Measurements from ENCODE around the gene GTF3C2. TPM values are rescaled to one million over a fixed set of nuclear protein-coding genes. Genes with fewer than 3 reads are reported as not detected.
A peak's percentile ranks its signal among the peaks of the same experiment; 100 is the strongest.
"Not testable (repeated sequence)": the region's sequence is repeated elsewhere in the genome, so short reads cannot be mapped to it uniquely, and the experiment has no call there.

The GTF3C2 gene
- total and polyA plus RNA-seq, 10 donors, result 27.5 to 73.8 (median 61.2) TPM

DNA sequence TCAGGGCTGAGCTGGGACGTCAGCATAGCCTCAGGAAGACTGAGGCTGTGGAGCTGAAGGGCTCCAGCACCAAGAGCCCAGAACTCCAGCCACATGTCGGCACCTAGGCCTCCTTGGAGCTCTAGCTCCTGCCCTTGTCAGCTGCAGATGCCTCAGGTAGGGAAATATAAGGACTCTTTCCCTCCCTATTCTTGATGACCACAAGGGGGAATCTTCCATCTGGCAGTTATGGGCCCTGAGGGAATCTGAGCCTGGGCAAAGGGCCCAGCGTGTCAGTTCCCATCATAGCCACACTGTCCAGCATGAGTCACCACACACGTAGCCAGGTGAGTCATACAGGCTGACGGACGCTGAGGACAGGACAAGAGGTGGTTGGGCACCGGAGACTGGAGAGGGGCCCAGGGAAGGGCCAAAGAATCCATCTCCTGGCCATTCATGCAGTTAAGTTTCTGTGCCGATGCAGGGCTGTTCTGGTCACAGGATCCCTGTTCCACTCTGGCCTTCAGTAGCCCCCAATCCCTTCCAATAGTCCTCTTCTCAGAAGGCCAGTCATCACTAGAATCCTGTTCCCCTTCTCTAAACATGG is 35.5 kb downstream of the GTF3C2 start:
- Histone ChIP-seq H3K4me1 (peaks cover 9 to 30% (median 22%) of the 10 kb centered on the region in 6 donors), H3K9me3 (no peaks in the 10 kb centered on the region), H3K27ac (no peak overlapping the region), H3K27me3 (replicated peaks in 1 of 7) (no peaks in the 10 kb centered on the region), H3K36me3 (peaks cover 0 to 37% (median 3%) of the 10 kb centered on the region in 6 donors), H3K4me3 (no peak overlapping the region)
- intact Hi-C loops (cut with DNase I; ENCODE audit: low total_unique reads), result no loop called here
- TF ChIP-seq, protein P1, sequence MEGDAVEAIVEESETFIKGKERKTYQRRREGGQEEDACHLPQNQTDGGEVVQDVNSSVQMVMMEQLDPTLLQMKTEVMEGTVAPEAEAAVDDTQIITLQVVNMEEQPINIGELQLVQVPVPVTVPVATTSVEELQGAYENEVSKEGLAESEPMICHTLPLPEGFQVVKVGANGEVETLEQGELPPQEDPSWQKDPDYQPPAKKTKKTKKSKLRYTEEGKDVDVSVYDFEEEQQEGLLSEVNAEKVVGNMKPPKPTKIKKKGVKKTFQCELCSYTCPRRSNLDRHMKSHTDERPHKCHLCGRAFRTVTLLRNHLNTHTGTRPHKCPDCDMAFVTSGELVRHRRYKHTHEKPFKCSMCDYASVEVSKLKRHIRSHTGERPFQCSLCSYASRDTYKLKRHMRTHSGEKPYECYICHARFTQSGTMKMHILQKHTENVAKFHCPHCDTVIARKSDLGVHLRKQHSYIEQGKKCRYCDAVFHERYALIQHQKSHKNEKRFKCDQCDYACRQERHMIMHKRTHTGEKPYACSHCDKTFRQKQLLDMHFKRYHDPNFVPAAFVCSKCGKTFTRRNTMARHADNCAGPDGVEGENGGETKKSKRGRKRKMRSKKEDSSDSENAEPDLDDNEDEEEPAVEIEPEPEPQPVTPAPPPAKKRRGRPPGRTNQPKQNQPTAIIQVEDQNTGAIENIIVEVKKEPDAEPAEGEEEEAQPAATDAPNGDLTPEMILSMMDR (IDR thresholded peaks at IDR 0.05 in 8 of 11, conservative IDR thresholded peaks at IDR 0.05 in 3 of 11), result no peak
- TF ChIP-seq POLR2AphosphoS5 (IDR thresholded peaks at IDR 0.05), result no peak
- no peak for TF ChIP-seq POLR2A (IDR thresholded peaks at IDR 0.05)
- 68 to 85% (median 83%) methylated on average over 8 of the region's 8 CpGs for WGBS, 5 donors
- DNase-seq, result no peak

DNA sequence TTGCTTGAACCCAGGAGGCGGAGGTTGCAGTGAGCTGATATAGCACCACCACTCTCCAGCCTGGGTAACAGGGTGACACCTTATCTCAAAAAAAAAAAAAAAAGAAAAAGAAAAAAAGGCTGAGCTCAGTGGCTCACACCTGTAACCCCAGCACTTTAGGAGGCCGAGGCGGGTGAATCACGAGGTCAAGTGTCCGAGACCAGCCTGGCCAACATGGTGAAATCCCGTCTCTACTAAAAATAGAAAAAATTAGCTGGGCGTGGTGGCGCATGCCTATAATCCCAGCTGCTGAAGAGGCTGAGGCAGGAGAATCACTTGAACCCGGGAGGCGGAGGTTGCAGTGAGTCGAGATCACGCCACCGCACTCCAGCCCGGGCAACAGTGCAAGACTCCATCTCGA is 36.7 kb downstream of the GTF3C2 start:
- peaks cover 0 to 46% (median 0%) of the 10 kb centered on the region in 6 donors for H3K36me3 ChIP-seq
- H3K4me3 ChIP-seq; intact Hi-C loops (cut with DNase I; ENCODE audit: low total_unique reads); H3K27ac ChIP-seq; H3K9me3 ChIP-seq; H3K27me3 ChIP-seq (replicated peaks in 1 of 7): not testable (repeated sequence)
- peaks cover 9 to 30% (median 22%) of the 10 kb centered on the region in 6 donors for H3K4me1 ChIP-seq
- peak; percentile 7 for DNase-seq
- 92 to 96% (median 95%) methylated on average over 15 of the region's 15 CpGs for WGBS, 5 donors

GRCh38 chr2:27316655-27317412 is 39.7 kb downstream of the GTF3C2 start:
- no peaks in the 10 kb centered on the region for H3K9me3 ChIP-seq
- WGBS, 5 donors, result 74 to 85% (median 81%) methylated on average over 12 of the region's 12 CpGs
- no peak for TF ChIP-seq POLR2AphosphoS5 (IDR thresholded peaks at IDR 0.05)
- TF ChIP-seq, protein P1 (IDR thresholded peaks at IDR 0.05 in 8 of 11, conservative IDR thresholded peaks at IDR 0.05 in 3 of 11), result no peak
- TF ChIP-seq POLR2A (IDR thresholded peaks at IDR 0.05), result no peak
- intact Hi-C loops (cut with DNase I; ENCODE audit: low total_unique reads), result no loop called here
- H3K36me3 ChIP-seq, result peaks cover 0 to 63% (median 5%) of the 10 kb centered on the region in 6 donors
- peaks cover under 1 to 12% (median 7%) of the 10 kb centered on the region in 6 donors for H3K4me1 ChIP-seq
- no peaks in the 10 kb centered on the region for H3K27me3 ChIP-seq (replicated peaks in 1 of 7)
- no peak overlapping the region for H3K27ac ChIP-seq
- peak; percentile 36 for DNase-seq
- H3K4me3 ChIP-seq, result no peak overlapping the region

DNA sequence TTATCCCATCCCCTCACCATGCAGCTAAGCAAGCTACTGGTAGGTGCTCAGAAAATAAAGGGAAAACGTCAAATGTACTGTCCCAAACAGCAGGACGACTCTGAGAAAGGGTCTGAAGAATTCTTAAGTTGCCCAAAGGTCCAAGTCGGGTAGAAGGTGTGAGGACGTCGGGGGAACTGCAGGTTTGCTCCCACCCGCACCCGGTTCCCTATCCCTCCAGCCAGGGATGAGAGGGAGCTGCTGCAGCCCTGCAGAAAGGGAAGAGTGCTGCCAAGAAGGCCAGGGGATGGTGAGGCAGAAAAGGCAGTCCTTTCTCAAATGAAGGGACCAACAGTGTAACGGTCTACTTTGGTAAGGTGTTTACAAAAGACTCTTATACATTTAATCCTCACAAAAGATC is 41.4 kb downstream of the GTF3C2 start:
- TF ChIP-seq, protein P1 (IDR thresholded peaks at IDR 0.05 in 8 of 11, conservative IDR thresholded peaks at IDR 0.05 in 3 of 11), result no peak
- TF ChIP-seq POLR2AphosphoS5 (IDR thresholded peaks at IDR 0.05) (no peak), POLR2A (IDR thresholded peaks at IDR 0.05) (no peak)
- WGBS, 5 donors, result 79 to 93% (median 87%) methylated on average over 8 of the region's 8 CpGs
- no peak overlapping the region for H3K27ac ChIP-seq
- no peaks in the 10 kb centered on the region for H3K4me1 ChIP-seq
- no peak overlapping the region for H3K4me3 ChIP-seq
- peaks cover 0 to 79% (median 11%) of the 10 kb centered on the region in 6 donors for H3K36me3 ChIP-seq
- H3K27me3 ChIP-seq (replicated peaks in 1 of 7), result no peaks in the 10 kb centered on the region
- no peaks in the 10 kb centered on the region for H3K9me3 ChIP-seq
- intact Hi-C loops (cut with DNase I; ENCODE audit: low total_unique reads), result no loop called here
- peak; percentile 48 for DNase-seq

Measured in spleen (tissue), 11 donors.